ENCODE results near the gene HAUS3. TPM values are rescaled to one million over a fixed set of nuclear protein-coding genes. Genes with fewer than 3 reads are reported as not detected.

The HAUS3 gene
- total and polyA plus RNA-seq, 2 of the 13 experiments (the other 11 are each of a cell fraction or from before 2014, with no cell fraction given): 3.9 to 12.6 TPM

GRCh38 chr4:2241410-2242353 is at the start of gene HAUS3, which contains the start of gene POLN (continued):
- TF ChIP-seq ZBTB21 (CRISPR knock-in tag; IDR thresholded peaks at IDR 0.05) (no peak), ZZZ3 (CRISPR knock-in tag; IDR thresholded peaks at IDR 0.05; ENCODE audit: borderline replicate concordance) (0 out of 2 replicates have a peak, but pooled peaks have one; percentile 32), PATZ1 (CRISPR knock-in tag; IDR thresholded peaks at IDR 0.05) (peak; percentile 41), FOSL2 (CRISPR knock-in tag; IDR thresholded peaks at IDR 0.05) (no peak), ZNF512 (CRISPR knock-in tag; IDR thresholded peaks at IDR 0.05) (no peak), NFRKB (IDR thresholded peaks at IDR 0.05) (no peak), ZNF253 (CRISPR knock-in tag; IDR thresholded peaks at IDR 0.05; ENCODE audit: borderline replicate concordance) (no peak), GMEB1 (CRISPR knock-in tag; IDR thresholded peaks at IDR 0.05; ENCODE audit: borderline replicate concordance) (peak; percentile 93), RELA (CRISPR knock-in tag; IDR thresholded peaks at IDR 0.05) (no peak), MBNL3 (CRISPR knock-in tag; conservative IDR thresholded peaks at IDR 0.05) (no peak), ZNF766 (CRISPR knock-in tag; IDR thresholded peaks at IDR 0.05; ENCODE audit: borderline replicate concordance) (no peak), NKX3-1 (CRISPR knock-in tag; IDR thresholded peaks at IDR 0.05) (no peak; the same call in 1 of the 2 replicates), GZF1 (CRISPR knock-in tag; IDR thresholded peaks at IDR 0.05) (0 out of 2 replicates have a peak, but pooled peaks have one; percentile 25), NFE2L2 (IDR thresholded peaks at IDR 0.05; ENCODE audit: low read length) (no peak), ZNF564 (CRISPR knock-in tag; IDR thresholded peaks at IDR 0.05) (0 out of 2 replicates have a peak, but pooled peaks have one; percentile 28), ZNF841 (CRISPR knock-in tag; IDR thresholded peaks at IDR 0.05; ENCODE audit: borderline replicate concordance) (no peak)
- TF ChIP-seq, protein P1, sequence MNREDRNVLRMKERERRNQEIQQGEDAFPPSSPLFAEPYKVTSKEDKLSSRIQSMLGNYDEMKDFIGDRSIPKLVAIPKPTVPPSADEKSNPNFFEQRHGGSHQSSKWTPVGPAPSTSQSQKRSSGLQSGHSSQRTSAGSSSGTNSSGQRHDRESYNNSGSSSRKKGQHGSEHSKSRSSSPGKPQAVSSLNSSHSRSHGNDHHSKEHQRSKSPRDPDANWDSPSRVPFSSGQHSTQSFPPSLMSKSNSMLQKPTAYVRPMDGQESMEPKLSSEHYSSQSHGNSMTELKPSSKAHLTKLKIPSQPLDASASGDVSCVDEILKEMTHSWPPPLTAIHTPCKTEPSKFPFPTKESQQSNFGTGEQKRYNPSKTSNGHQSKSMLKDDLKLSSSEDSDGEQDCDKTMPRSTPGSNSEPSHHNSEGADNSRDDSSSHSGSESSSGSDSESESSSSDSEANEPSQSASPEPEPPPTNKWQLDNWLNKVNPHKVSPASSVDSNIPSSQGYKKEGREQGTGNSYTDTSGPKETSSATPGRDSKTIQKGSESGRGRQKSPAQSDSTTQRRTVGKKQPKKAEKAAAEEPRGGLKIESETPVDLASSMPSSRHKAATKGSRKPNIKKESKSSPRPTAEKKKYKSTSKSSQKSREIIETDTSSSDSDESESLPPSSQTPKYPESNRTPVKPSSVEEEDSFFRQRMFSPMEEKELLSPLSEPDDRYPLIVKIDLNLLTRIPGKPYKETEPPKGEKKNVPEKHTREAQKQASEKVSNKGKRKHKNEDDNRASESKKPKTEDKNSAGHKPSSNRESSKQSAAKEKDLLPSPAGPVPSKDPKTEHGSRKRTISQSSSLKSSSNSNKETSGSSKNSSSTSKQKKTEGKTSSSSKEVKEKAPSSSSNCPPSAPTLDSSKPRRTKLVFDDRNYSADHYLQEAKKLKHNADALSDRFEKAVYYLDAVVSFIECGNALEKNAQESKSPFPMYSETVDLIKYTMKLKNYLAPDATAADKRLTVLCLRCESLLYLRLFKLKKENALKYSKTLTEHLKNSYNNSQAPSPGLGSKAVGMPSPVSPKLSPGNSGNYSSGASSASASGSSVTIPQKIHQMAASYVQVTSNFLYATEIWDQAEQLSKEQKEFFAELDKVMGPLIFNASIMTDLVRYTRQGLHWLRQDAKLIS (CRISPR knock-in tag; IDR thresholded peaks at IDR 0.05): no peak
- TF ChIP-seq, protein P2, sequence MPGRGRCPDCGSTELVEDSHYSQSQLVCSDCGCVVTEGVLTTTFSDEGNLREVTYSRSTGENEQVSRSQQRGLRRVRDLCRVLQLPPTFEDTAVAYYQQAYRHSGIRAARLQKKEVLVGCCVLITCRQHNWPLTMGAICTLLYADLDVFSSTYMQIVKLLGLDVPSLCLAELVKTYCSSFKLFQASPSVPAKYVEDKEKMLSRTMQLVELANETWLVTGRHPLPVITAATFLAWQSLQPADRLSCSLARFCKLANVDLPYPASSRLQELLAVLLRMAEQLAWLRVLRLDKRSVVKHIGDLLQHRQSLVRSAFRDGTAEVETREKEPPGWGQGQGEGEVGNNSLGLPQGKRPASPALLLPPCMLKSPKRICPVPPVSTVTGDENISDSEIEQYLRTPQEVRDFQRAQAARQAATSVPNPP (CRISPR knock-in tag; IDR thresholded peaks at IDR 0.05): no peak; the same call in 1 of the 2 replicates

Measured in HepG2 (cell line).